Measurements from ENCODE around the gene DUOXA1. TPM values are rescaled to one million over a fixed set of nuclear protein-coding genes. Genes with fewer than 3 reads are reported as not detected.

DUOXA1 gene
- total RNA-seq, 1 donor from 2014 or later = 6.6 TPM

- no peak for DNase-seq (ENCODE audit: low spot score in 2 of 2, unreplicated experiment in 2 of 2)
- Mint-ChIP-seq H3K27ac (no peak overlapping the region), H3K4me3 (no peak overlapping the region), H3K36me3 (no peaks in the 10 kb centered on the region), H3K9me3 (no peaks in the 10 kb centered on the region), H3K4me1 (no peaks in the 10 kb centered on the region), H3K27me3 (ENCODE audit: low read depth) (peaks cover 63% of the 10 kb centered on the region)
- no peak for TF ChIP-seq CTCF (IDR thresholded peaks at IDR 0.05; ENCODE audit: unreplicated experiment)
Observed at GRCh38 chr15:45094358-45094730, 35.3 kb downstream of the DUOXA1 start.

GRCh38 chr15:45093622-45094357, 35.9 kb downstream of the DUOXA1 start:
- no peak for DNase-seq (ENCODE audit: low spot score in 2 of 2, unreplicated experiment in 2 of 2)
- no peaks in the 10 kb centered on the region for H3K36me3 Mint-ChIP-seq
- no peak for TF ChIP-seq CTCF (IDR thresholded peaks at IDR 0.05; ENCODE audit: unreplicated experiment)
- peaks cover 2% of the 10 kb centered on the region for H3K4me1 Mint-ChIP-seq
- H3K27me3 Mint-ChIP-seq (ENCODE audit: low read depth) = peaks cover 68% of the 10 kb centered on the region
- H3K4me3 Mint-ChIP-seq = no peak overlapping the region
- no peak overlapping the region for H3K27ac Mint-ChIP-seq
- no peaks in the 10 kb centered on the region for H3K9me3 Mint-ChIP-seq

GRCh38 chr15:45093013-45093412, 36.7 kb downstream of the DUOXA1 start:
- no peak for DNase-seq (ENCODE audit: low spot score in 2 of 2, unreplicated experiment in 2 of 2)
- H3K9me3 Mint-ChIP-seq = no peaks in the 10 kb centered on the region
- no peak overlapping the region for H3K4me3 Mint-ChIP-seq
- H3K27ac Mint-ChIP-seq = no peak overlapping the region
- peaks cover 69% of the 10 kb centered on the region for H3K27me3 Mint-ChIP-seq (ENCODE audit: low read depth)
- no peaks in the 10 kb centered on the region for H3K36me3 Mint-ChIP-seq
- H3K4me1 Mint-ChIP-seq = peaks cover 3% of the 10 kb centered on the region
- no peak for TF ChIP-seq CTCF (IDR thresholded peaks at IDR 0.05; ENCODE audit: unreplicated experiment)

- Mint-ChIP-seq H3K36me3 (no peaks in the 10 kb centered on the region), H3K4me3 (no peak overlapping the region), H3K27me3 (ENCODE audit: low read depth) (peaks cover 81% of the 10 kb centered on the region), H3K9me3 (no peaks in the 10 kb centered on the region), H3K27ac (no peak overlapping the region), H3K4me1 (peaks cover 3% of the 10 kb centered on the region)
- TF ChIP-seq CTCF (IDR thresholded peaks at IDR 0.05; ENCODE audit: unreplicated experiment) = no peak
- DNase-seq (ENCODE audit: low spot score in 2 of 2, unreplicated experiment in 2 of 2) = no peak
Observed at GRCh38 chr15:45091576-45091975, 38.1 kb downstream of the DUOXA1 start.

- no peak for TF ChIP-seq CTCF (IDR thresholded peaks at IDR 0.05; ENCODE audit: unreplicated experiment)
- H3K4me3 Mint-ChIP-seq = no peak overlapping the region
- no peak overlapping the region for H3K27ac Mint-ChIP-seq
- H3K9me3 Mint-ChIP-seq = no peaks in the 10 kb centered on the region
- peaks cover 3% of the 10 kb centered on the region for H3K4me1 Mint-ChIP-seq
- peaks cover 78% of the 10 kb centered on the region for H3K27me3 Mint-ChIP-seq (ENCODE audit: low read depth)
- H3K36me3 Mint-ChIP-seq = no peaks in the 10 kb centered on the region
- no peak for DNase-seq (ENCODE audit: low spot score in 2 of 2, unreplicated experiment in 2 of 2)
Observed at GRCh38 chr15:45091161-45091560, 38.5 kb downstream of the DUOXA1 start.

All from mesothelial cell of epicardium (in vitro differentiated cells).